ENCODE data around the gene FBXW8.

The FBXW8 gene

DNA sequence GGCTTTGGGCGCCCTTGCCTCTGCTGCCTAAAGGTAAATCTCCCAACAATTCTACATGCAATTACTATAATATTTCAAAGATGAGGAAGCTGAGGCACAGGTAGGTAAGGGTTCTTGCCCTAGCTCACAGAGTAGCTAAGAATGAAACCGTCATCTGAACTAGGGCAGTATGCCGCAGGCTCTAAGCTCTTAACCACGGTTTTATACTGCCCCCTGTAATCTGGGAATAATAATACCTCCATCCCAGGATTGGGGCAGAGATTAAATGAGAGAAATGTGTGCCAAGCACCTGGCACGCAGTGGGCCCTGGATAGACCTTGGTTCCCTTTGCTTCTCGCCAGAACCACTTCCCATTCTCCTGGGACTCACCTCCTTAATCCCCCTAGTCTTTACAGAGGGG lies 28.0 kb upstream of the FBXW8 start:
- TF ChIP-seq BACH2 (CRISPR knock-in tag; IDR thresholded peaks at IDR 0.05; ENCODE audit: borderline replicate concordance) (no peak), ISL1 (CRISPR knock-in tag; IDR thresholded peaks at IDR 0.05) (no peak), ARNTL (CRISPR knock-in tag; IDR thresholded peaks at IDR 0.05; ENCODE audit: borderline replicate concordance, low read depth) (no peak), PPARA (CRISPR knock-in tag; IDR thresholded peaks at IDR 0.05; ENCODE audit: borderline replicate concordance) (no peak), ZC3H10 (CRISPR knock-in tag; IDR thresholded peaks at IDR 0.05) (no peak), PATZ1 (CRISPR knock-in tag; IDR thresholded peaks at IDR 0.05; ENCODE audit: borderline replicate concordance) (no peak), TSHZ2 (CRISPR knock-in tag; IDR thresholded peaks at IDR 0.05) (no peak), SNAI2 (CRISPR knock-in tag; IDR thresholded peaks at IDR 0.05) (no peak), ZNF70 (CRISPR knock-in tag; IDR thresholded peaks at IDR 0.05) (no peak)
- TF ChIP-seq, protein P1, sequence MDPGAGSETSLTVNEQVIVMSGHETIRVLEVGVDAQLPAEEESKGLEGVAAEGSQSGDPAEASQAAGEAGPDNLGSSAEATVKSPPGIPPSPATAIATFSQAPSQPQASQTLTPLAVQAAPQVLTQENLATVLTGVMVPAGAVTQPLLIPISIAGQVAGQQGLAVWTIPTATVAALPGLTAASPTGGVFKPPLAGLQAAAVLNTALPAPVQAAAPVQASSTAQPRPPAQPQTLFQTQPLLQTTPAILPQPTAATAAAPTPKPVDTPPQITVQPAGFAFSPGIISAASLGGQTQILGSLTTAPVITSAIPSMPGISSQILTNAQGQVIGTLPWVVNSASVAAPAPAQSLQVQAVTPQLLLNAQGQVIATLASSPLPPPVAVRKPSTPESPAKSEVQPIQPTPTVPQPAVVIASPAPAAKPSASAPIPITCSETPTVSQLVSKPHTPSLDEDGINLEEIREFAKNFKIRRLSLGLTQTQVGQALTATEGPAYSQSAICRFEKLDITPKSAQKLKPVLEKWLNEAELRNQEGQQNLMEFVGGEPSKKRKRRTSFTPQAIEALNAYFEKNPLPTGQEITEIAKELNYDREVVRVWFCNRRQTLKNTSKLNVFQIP (CRISPR knock-in tag; IDR thresholded peaks at IDR 0.05; ENCODE audit: borderline replicate concordance, low read depth): no peak
- ATAC-seq: peak; percentile 40; the same call in 1 of the 3 replicates

GRCh38 chr12:116884871-116885270 lies 25.9 kb upstream of the FBXW8 start:
- TF ChIP-seq RARB (CRISPR knock-in tag; IDR thresholded peaks at IDR 0.05) (no peak), OSR1 (CRISPR knock-in tag; IDR thresholded peaks at IDR 0.05) (no peak), ZFP3 (CRISPR knock-in tag; IDR thresholded peaks at IDR 0.05) (no peak)
- ATAC-seq: no peak

GRCh38 chr12:116885491-116885890 lies 25.3 kb upstream of the FBXW8 start:
- TF ChIP-seq ZFP3 (CRISPR knock-in tag; IDR thresholded peaks at IDR 0.05) (no peak), ZC3H10 (CRISPR knock-in tag; IDR thresholded peaks at IDR 0.05) (no peak), CSRNP3 (CRISPR knock-in tag; IDR thresholded peaks at IDR 0.05) (no peak), ISL1 (CRISPR knock-in tag; IDR thresholded peaks at IDR 0.05) (no peak), CREB5 (CRISPR knock-in tag; IDR thresholded peaks at IDR 0.05; ENCODE audit: low read depth) (no peak), TOX (CRISPR knock-in tag; IDR thresholded peaks at IDR 0.05; ENCODE audit: borderline replicate concordance) (no peak), TCF4 (CRISPR knock-in tag; IDR thresholded peaks at IDR 0.05; ENCODE audit: borderline replicate concordance) (no peak), ZNF565 (CRISPR knock-in tag; conservative IDR thresholded peaks at IDR 0.05; ENCODE audit: low read depth) (no peak), CSDC2 (CRISPR knock-in tag; IDR thresholded peaks at IDR 0.05) (no peak), ZNF8 (CRISPR knock-in tag; IDR thresholded peaks at IDR 0.05) (no peak), RARB (CRISPR knock-in tag; IDR thresholded peaks at IDR 0.05) (no peak), ZNF70 (CRISPR knock-in tag; IDR thresholded peaks at IDR 0.05) (no peak), ESRRG (CRISPR knock-in tag; IDR thresholded peaks at IDR 0.05) (no peak)
- TF ChIP-seq, protein P1 (CRISPR knock-in tag; IDR thresholded peaks at IDR 0.05; ENCODE audit: borderline replicate concordance, low read depth): no peak
- ATAC-seq: no peak
